ENCODE data around the gene WNT2B.
"Not testable (repeated sequence)": the region's sequence is repeated elsewhere in the genome, so short reads cannot be mapped to it uniquely, and the experiment has no call there.

WNT2B gene

DNA sequence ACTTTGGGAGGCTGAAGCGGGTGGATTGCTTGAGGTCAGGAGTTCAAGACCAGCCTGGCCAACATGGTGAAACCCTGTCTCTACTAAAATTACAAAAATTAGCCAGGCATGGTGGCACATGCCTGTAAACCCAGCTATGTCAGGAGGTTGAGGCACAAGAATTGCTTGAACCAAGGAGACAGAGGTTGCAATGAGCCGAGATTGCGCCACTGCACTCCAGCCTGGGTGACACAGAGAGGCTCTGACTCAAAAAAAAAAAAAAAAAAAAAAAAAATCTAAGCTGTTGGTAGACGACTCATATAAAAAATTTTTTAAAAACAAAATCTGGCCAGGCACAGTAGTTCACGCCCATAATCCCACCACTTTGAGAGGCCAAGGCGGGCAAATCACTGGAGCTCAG is 21.1 kb upstream of the WNT2B start:
- ATAC-seq (ENCODE audit: insufficient read depth, low read depth); H2AFZ ChIP-seq (ENCODE audit: low read depth, low read length); H3K79me2 ChIP-seq (ENCODE audit: insufficient read depth, low read length); H3K9ac ChIP-seq (ENCODE audit: low read depth, low read length); DNase-seq; H3K4me3 ChIP-seq (ENCODE audit: low read depth in 1 of 2, low read length in 2 of 2); H3K9me3 ChIP-seq (ENCODE audit: insufficient read depth, low read length, severe bottlenecking); H3K27me3 ChIP-seq (ENCODE audit: insufficient read depth, low read length, poor library complexity); H3K4me2 ChIP-seq (ENCODE audit: insufficient read depth, low read length); H4K20me1 ChIP-seq (ENCODE audit: insufficient read depth, low read length); H3K27ac ChIP-seq (ENCODE audit: low read length); H3K4me1 ChIP-seq (ENCODE audit: insufficient read depth, low read length); H3K36me3 ChIP-seq (ENCODE audit: insufficient read depth, low read length): not testable (repeated sequence)

DNA sequence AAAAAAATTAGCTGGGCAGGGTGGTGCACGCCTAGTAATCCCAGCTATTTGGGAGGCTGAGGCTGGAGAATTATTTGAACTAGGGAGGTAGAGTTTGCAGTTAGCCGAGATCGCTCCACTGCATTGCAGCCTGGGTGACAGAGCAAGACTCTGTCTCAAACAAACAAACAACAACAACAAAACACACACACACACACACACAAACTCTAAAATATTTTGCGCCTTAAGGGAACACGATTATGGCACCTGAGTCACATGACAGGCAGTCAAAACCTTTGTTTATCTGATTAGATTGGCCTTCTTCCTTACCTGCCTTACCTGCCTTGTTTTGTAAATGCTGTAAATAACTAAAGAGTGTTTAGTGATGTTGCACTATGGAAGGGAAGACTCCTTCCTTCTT is 20.6 kb upstream of the WNT2B start:
- no peaks in the 10 kb centered on the region for H3K36me3 ChIP-seq (ENCODE audit: insufficient read depth, low read length)
- H2AFZ ChIP-seq (ENCODE audit: low read depth, low read length) = no peak overlapping the region
- no peak overlapping the region for H3K4me2 ChIP-seq (ENCODE audit: insufficient read depth, low read length)
- no peak for TF ChIP-seq EZH2 (IDR thresholded peaks at IDR 0.05; ENCODE audit: borderline replicate concordance, low read depth, low read length, severe bottlenecking)
- TF ChIP-seq, protein P1, sequence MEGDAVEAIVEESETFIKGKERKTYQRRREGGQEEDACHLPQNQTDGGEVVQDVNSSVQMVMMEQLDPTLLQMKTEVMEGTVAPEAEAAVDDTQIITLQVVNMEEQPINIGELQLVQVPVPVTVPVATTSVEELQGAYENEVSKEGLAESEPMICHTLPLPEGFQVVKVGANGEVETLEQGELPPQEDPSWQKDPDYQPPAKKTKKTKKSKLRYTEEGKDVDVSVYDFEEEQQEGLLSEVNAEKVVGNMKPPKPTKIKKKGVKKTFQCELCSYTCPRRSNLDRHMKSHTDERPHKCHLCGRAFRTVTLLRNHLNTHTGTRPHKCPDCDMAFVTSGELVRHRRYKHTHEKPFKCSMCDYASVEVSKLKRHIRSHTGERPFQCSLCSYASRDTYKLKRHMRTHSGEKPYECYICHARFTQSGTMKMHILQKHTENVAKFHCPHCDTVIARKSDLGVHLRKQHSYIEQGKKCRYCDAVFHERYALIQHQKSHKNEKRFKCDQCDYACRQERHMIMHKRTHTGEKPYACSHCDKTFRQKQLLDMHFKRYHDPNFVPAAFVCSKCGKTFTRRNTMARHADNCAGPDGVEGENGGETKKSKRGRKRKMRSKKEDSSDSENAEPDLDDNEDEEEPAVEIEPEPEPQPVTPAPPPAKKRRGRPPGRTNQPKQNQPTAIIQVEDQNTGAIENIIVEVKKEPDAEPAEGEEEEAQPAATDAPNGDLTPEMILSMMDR (IDR thresholded peaks at IDR 0.05; ENCODE audit: borderline replicate concordance, extremely low read depth, low read length, poor library complexity, severe bottlenecking) = no peak
- H3K4me1 ChIP-seq (ENCODE audit: insufficient read depth, low read length) = no peaks in the 10 kb centered on the region
- no peaks in the 10 kb centered on the region for H3K9me3 ChIP-seq (ENCODE audit: insufficient read depth, low read length, severe bottlenecking)
- DNase-seq (no peak), ATAC-seq (ENCODE audit: insufficient read depth, low read depth) (no peak)
- H3K79me2 ChIP-seq (ENCODE audit: insufficient read depth, low read length) = no peaks in the 10 kb centered on the region
- no peak overlapping the region for H3K4me3 ChIP-seq (ENCODE audit: low read depth in 1 of 2, low read length in 2 of 2)
- no peak overlapping the region for H3K9ac ChIP-seq (ENCODE audit: low read depth, low read length)
- no peaks in the 10 kb centered on the region for H3K27me3 ChIP-seq (ENCODE audit: insufficient read depth, low read length, poor library complexity)
- no peak overlapping the region for H3K27ac ChIP-seq (ENCODE audit: low read length)
- no peaks in the 10 kb centered on the region for H4K20me1 ChIP-seq (ENCODE audit: insufficient read depth, low read length)

DNA sequence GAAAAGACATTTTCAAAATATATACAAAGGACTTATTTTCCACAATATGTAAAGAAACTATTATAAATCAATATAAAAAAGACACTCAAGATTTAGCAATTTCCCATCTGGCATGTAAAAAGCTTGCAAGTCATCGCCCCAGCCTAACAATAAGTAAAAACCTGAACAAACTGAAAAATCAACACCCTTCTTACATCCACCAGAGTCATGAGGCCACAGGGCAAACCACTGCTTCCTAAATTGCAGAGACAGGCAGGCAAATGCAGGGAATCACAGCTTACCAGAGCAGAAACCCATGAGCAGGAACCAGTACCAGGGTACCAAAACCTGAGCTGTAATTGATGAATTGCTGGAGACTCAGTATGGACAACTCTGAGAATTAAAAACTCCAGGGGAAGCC is 16.7 kb upstream of the WNT2B start:
- H3K9ac ChIP-seq (ENCODE audit: low read depth, low read length) = no peak overlapping the region
- no peaks in the 10 kb centered on the region for H3K36me3 ChIP-seq (ENCODE audit: insufficient read depth, low read length)
- TF ChIP-seq, protein P1 (IDR thresholded peaks at IDR 0.05; ENCODE audit: borderline replicate concordance, extremely low read depth, low read length, poor library complexity, severe bottlenecking) = no peak
- no peak for TF ChIP-seq EZH2 (IDR thresholded peaks at IDR 0.05; ENCODE audit: borderline replicate concordance, low read depth, low read length, severe bottlenecking)
- no peaks in the 10 kb centered on the region for H3K27me3 ChIP-seq (ENCODE audit: insufficient read depth, low read length, poor library complexity)
- H2AFZ ChIP-seq (ENCODE audit: low read depth, low read length) = peak overlapping the region; percentile 54; the same call in 1 of the 2 replicates
- ATAC-seq (ENCODE audit: insufficient read depth, low read depth) (no peak), DNase-seq (no peak)
- H4K20me1 ChIP-seq (ENCODE audit: insufficient read depth, low read length) = no peaks in the 10 kb centered on the region
- H3K4me1 ChIP-seq (ENCODE audit: insufficient read depth, low read length) = no peaks in the 10 kb centered on the region
- no peak overlapping the region for H3K27ac ChIP-seq (ENCODE audit: low read length)
- H3K79me2 ChIP-seq (ENCODE audit: insufficient read depth, low read length) = no peaks in the 10 kb centered on the region
- no peak overlapping the region for H3K4me2 ChIP-seq (ENCODE audit: insufficient read depth, low read length)
- H3K9me3 ChIP-seq (ENCODE audit: insufficient read depth, low read length, severe bottlenecking) = no peaks in the 10 kb centered on the region
- H3K4me3 ChIP-seq (ENCODE audit: low read depth in 1 of 2, low read length in 2 of 2) = no peak overlapping the region

DNA sequence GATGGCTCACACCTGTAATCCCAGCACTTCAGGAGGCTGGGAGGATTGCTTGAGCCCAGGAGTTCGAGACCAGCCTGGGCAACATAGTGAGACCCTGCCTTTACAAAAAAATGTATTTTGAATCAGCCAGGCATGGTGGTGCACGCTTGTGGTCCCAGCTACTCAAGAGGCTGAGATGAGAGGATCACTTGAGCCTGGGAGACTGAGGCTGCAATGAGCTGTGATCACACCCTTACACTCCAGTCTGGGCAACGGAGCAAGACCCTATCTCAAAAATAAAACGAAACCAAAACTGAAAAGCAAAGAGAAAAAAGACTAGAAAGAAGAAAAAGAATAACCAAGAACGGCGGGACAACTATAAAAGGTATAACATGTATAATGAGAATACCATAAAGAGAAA is 15.4 kb upstream of the WNT2B start:
- Histone ChIP-seq H4K20me1 (ENCODE audit: insufficient read depth, low read length) (no peaks in the 10 kb centered on the region), H3K79me2 (ENCODE audit: insufficient read depth, low read length) (no peaks in the 10 kb centered on the region), H3K36me3 (ENCODE audit: insufficient read depth, low read length) (no peaks in the 10 kb centered on the region), H3K4me1 (ENCODE audit: insufficient read depth, low read length) (no peaks in the 10 kb centered on the region), H3K9me3 (ENCODE audit: insufficient read depth, low read length, severe bottlenecking) (no peaks in the 10 kb centered on the region), H3K27me3 (ENCODE audit: insufficient read depth, low read length, poor library complexity) (no peaks in the 10 kb centered on the region), H3K4me2 (ENCODE audit: insufficient read depth, low read length) (no peak overlapping the region), H3K27ac (ENCODE audit: low read length) (no peak overlapping the region), H3K4me3 (ENCODE audit: low read depth in 1 of 2, low read length in 2 of 2) (no peak overlapping the region), H2AFZ (ENCODE audit: low read depth, low read length) (no peak overlapping the region), H3K9ac (ENCODE audit: low read depth, low read length) (no peak overlapping the region)
- ATAC-seq (ENCODE audit: insufficient read depth, low read depth) (no peak), DNase-seq (no peak)
- no peak for TF ChIP-seq EZH2 (IDR thresholded peaks at IDR 0.05; ENCODE audit: borderline replicate concordance, low read depth, low read length, severe bottlenecking)
